Bronchial epithelial cell (primary cell): ENCODE data around the gene PTPRN2. TPM values are rescaled to one million over a fixed set of nuclear protein-coding genes. Genes with fewer than 3 reads are reported as not detected.

ENCODE experiments used
- DNase-seq: peaks from one replicate; pipeline ENCODE4 v3.0.0-alpha.2; 2010; ENCODE audit warnings: low read depth
- FAIRE-seq: peaks from 2 replicates; lab custom pipeline; 2011; peaks lifted over from hg19 to GRCh38; lab: Jason Lieb, UNC
- H3K27me3 ChIP-seq: 2 replicates; pipeline ENCODE4 v1.5.1; 2011; ENCODE audit warnings: low read length; ENCODE audit not compliant: control insufficient read depth, insufficient read depth
- H3K36me3 ChIP-seq: 2 replicates; pipeline ENCODE4 v1.5.1; 2011; ENCODE audit warnings: low read length; ENCODE audit not compliant: control insufficient read depth, insufficient read depth
- H3K4me3 ChIP-seq: 2 replicates; pipeline ENCODE4 v1.5.1; 2011; ENCODE audit warnings: mild to moderate bottlenecking, low read depth, low read length, control low read depth
- total RNA-seq: library from RNA; depleted of rRNA; stranded (reverse); fragments of >200 nt; gene quantifications from 2 replicates; pipeline ENCODE4 v1.2.1, GENCODE V29; 2014
- TF ChIP-seq, protein P1 (sequence below): IDR thresholded peaks from 2 replicates; pipeline ENCODE4 v1.5.1; 2011; ENCODE audit warnings: mild to moderate bottlenecking, moderate library complexity, low read length, control low read depth, inconsistent platforms; ENCODE audit not compliant: insufficient read depth, severe bottlenecking

Gene PTPRN2
- total RNA-seq, 1 donor from 2014 or later = 1.1 TPM

DNA sequence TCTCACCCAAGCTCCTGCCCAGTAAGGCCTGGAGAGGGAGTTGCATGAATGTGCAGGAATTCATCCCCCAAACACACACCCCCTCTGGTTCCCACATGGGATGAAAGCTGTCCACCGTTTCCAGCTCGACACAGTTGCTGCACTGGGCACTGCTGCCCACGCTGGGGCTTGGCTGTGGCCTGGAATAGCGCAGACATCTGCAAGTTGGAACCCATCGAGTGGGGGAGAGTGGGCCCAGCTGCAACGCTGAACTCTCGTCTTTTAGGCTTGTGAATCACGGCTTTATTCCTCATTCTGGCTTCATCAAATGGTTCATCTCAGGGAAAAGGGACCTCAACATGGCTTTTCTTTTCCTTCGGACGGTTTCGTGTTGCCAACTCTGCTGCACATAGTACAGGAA lies 986.1 kb downstream of the PTPRN2 start:
- Histone ChIP-seq H3K27me3 (no peaks in the 10 kb centered on the region), H3K4me3 (no peak overlapping the region), H3K36me3 (no peaks in the 10 kb centered on the region)
- no peak for DNase-seq
- TF ChIP-seq, protein P1, sequence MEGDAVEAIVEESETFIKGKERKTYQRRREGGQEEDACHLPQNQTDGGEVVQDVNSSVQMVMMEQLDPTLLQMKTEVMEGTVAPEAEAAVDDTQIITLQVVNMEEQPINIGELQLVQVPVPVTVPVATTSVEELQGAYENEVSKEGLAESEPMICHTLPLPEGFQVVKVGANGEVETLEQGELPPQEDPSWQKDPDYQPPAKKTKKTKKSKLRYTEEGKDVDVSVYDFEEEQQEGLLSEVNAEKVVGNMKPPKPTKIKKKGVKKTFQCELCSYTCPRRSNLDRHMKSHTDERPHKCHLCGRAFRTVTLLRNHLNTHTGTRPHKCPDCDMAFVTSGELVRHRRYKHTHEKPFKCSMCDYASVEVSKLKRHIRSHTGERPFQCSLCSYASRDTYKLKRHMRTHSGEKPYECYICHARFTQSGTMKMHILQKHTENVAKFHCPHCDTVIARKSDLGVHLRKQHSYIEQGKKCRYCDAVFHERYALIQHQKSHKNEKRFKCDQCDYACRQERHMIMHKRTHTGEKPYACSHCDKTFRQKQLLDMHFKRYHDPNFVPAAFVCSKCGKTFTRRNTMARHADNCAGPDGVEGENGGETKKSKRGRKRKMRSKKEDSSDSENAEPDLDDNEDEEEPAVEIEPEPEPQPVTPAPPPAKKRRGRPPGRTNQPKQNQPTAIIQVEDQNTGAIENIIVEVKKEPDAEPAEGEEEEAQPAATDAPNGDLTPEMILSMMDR = no peak
- FAIRE-seq = no peak

DNA sequence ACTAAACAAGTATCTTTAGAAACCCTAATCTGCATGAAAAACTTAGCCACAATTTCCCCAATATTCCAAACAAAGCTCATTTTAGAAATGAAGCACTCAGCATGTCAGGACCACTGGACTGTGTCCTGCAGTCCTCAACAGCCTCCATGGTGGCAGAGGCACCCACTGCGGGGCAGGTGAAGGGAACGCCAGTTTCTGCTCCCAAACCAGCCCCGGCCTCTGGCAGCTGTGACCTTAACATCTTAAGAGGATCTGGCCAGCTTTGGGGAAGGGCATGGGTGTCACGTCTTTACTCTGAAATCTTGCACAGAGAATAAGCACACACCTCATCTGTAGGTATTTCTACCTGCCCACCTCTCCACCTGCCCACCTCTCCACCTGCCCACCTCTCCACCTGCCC lies 988.1 kb downstream of the PTPRN2 start:
- Histone ChIP-seq H3K27me3 (no peaks in the 10 kb centered on the region), H3K36me3 (no peaks in the 10 kb centered on the region), H3K4me3 (no peak overlapping the region)
- FAIRE-seq = no peak
- TF ChIP-seq, protein P1 = no peak
- no peak for DNase-seq

DNA sequence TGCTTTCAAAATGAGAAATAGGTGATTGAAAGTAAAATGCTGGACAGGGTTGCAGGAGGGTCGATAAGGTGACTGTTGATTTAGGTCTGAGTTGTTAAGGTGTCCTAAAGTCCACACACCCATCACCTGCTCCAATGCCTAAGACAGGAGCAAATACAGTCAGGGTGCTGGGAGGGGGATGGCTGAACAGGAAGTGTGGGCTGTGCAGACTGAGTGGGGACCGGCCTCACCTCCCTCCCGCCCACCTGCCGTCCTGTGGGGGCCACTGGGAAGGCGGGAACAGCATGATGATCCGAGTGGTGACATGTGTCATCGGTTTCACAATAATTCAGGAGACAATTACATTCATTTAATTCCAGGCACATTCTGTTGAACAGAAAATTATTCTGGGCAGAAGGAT lies 990.1 kb downstream of the PTPRN2 start:
- no peak for DNase-seq
- Histone ChIP-seq H3K36me3 (no peaks in the 10 kb centered on the region), H3K27me3 (no peaks in the 10 kb centered on the region), H3K4me3 (no peak overlapping the region)
- TF ChIP-seq, protein P1 = no peak
- no peak for FAIRE-seq

DNA sequence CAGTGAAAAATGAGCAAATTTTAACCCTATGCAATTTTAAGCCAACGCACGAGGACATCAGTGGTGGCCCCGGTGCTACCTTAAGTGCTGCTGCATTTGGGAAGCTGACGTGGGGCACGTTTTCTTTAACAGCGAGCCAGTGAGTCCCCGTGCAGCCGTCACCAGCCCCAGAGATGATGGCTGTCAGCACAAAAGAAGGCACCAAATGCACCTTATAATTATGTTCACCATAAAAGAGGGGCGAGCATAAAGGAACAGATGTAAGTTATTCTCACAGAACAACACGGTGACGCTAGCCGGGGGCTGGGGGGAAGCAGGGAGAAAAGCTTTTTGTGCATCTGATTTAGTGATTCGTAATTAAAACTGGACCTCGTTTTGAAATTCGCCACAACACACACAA lies 990.7 kb downstream of the PTPRN2 start:
- H3K27me3 ChIP-seq = no peaks in the 10 kb centered on the region
- TF ChIP-seq, protein P1 = no peak
- no peak for FAIRE-seq
- no peaks in the 10 kb centered on the region for H3K36me3 ChIP-seq
- H3K4me3 ChIP-seq = no peak overlapping the region
- DNase-seq = no peak

- DNase-seq (no peak), FAIRE-seq (no peak)
- Histone ChIP-seq H3K36me3 (no peaks in the 10 kb centered on the region), H3K27me3 (no peaks in the 10 kb centered on the region), H3K4me3 (no peak overlapping the region)
- TF ChIP-seq, protein P1 = no peak
Measured at GRCh38 chr7:157596471-157596870, 991.2 kb downstream of the PTPRN2 start.

GRCh38 chr7:157596026-157596425 lies 991.6 kb downstream of the PTPRN2 start:
- DNase-seq (no peak), FAIRE-seq (no peak)
- TF ChIP-seq, protein P1 = no peak
- Histone ChIP-seq H3K27me3 (no peaks in the 10 kb centered on the region), H3K36me3 (no peaks in the 10 kb centered on the region), H3K4me3 (no peak overlapping the region)
